ENCODE data around the gene SLF2. TPM values are rescaled to one million over a fixed set of nuclear protein-coding genes. Genes with fewer than 3 reads are reported as not detected.

SLF2 gene
- total and polyA plus RNA-seq, 2 of the 8 experiments (the other 6 are each of a cell fraction or from before 2014, with no cell fraction given) = 5.5 to 20.9 TPM

DNA sequence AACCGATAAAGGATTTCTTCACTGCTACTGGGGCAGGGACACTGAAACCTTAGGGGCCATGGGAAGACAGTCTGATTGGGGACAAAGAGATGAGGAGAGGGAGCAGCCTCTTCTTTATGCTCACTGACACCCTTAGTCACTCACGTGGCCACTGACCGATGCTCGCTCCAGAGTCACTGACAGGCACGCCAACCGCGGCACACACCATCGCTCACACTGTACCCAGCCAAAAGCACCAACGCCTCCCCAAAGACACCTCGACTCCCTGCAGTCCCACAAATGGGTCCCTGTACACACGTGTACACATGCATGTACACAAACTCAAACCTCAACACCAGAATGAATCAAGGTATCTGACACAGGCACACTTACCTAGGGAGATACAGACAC is 35.3 kb upstream of the SLF2 start:
- ChIA-PET POLR2A (ENCODE audit: partially characterized antibody) (interaction anchor here (0.5 kb wide), 1 partner anchor 329 kb away, joined by 3 read pairs; no protein-coding TSS in a partner anchor), CTCF (ENCODE audit: partially characterized antibody) (interaction anchor here (0.6 to 10.6 kb wide), 28 partner anchors 10 to 395 kb away, joined by 3 to 110 read pairs (median 7); partner anchors contain the start of gene SEMA4G)
- Histone ChIP-seq H3K27ac (ENCODE audit: low read depth, low read length) (no peak overlapping the region), H3K23ac (ENCODE audit: insufficient read length) (no peak overlapping the region), H3K14ac (ENCODE audit: insufficient read length) (no peak overlapping the region), H4K91ac (replicated peaks; ENCODE audit: insufficient read length, low read length) (no peak overlapping the region), H2BK20ac (ENCODE audit: low read length) (no peak overlapping the region), H2BK12ac (ENCODE audit: low read depth, low read length) (peak overlapping the region; percentile 78; the same call in 1 of the 2 replicates), H3K27me3 (replicated peaks in 1 of 4; ENCODE audit: control insufficient read depth in 3 of 4, extremely low read depth in 1 of 4, insufficient read depth in 3 of 4, low read length in 3 of 4) (peaks cover 0 to 14% (median 7%) of the 10 kb centered on the region in 4 experiments; a peak in 4 of 7 replicates), H3K4me3 (ENCODE audit: extremely low read depth in 1 of 4, insufficient read depth in 2 of 4, low read depth in 3 of 4, low read length in 4 of 4) (no peak overlapping the region), H4K8ac (ENCODE audit: extremely low read depth, insufficient read depth, low read length) (no peak overlapping the region), H2AFZ (ENCODE audit: low read length) (no peak overlapping the region), H3K36me3 (ENCODE audit: control insufficient read depth in 2 of 4, insufficient read depth in 4 of 4, low read length in 3 of 4) (no peaks in the 10 kb centered on the region), H3K4ac (replicated peaks; ENCODE audit: insufficient read length, low read depth, low read length) (no peak overlapping the region), H4K20me1 (replicated peaks in 1 of 2; ENCODE audit: control insufficient read depth in 1 of 2, insufficient read depth in 2 of 2, low read length in 2 of 2) (peaks cover 0 to 2% of the 10 kb centered on the region in 2 experiments), H2BK5ac (ENCODE audit: low read depth, low read length) (no peak overlapping the region), H3K79me1 (ENCODE audit: low read depth, low read length) (no peaks in the 10 kb centered on the region), H3K9ac (replicated peaks in 1 of 4; ENCODE audit: extremely low read depth in 1 of 4, low read depth in 3 of 4, low read length in 3 of 4) (no peak overlapping the region), H4K5ac (ENCODE audit: insufficient read length, low read depth, low read length) (no peak overlapping the region), H3K23me2 (ENCODE audit: low read depth, low read length) (no peaks in the 10 kb centered on the region; the same call in 1 of the 2 replicates), H3K79me2 (ENCODE audit: control insufficient read depth in 1 of 2, insufficient read depth in 2 of 2, low read length in 2 of 2) (no peaks in the 10 kb centered on the region), H3K56ac (replicated peaks; ENCODE audit: insufficient read length, low read depth, low read length) (no peak overlapping the region), H2BK120ac (replicated peaks; ENCODE audit: low read depth, low read length) (no peak overlapping the region), H3K18ac (ENCODE audit: extremely low read depth, low read length) (no peak overlapping the region), H3K4me1 (replicated peaks in 1 of 4; ENCODE audit: control insufficient read depth in 3 of 4, insufficient read depth in 4 of 4, low read length in 3 of 4) (peaks cover 0 to 12% (median 7%) of the 10 kb centered on the region in 4 experiments; a peak in 5 of 7 replicates), H2BK15ac (ENCODE audit: low read length) (peak overlapping the region; percentile 37; the same call in 1 of the 2 replicates), H3K4me2 (ENCODE audit: insufficient read depth in 1 of 2, low read depth in 2 of 2, low read length in 2 of 2) (no peak overlapping the region), H3K9me3 (ENCODE audit: insufficient read depth in 2 of 2, low read depth in 1 of 2, low read length in 1 of 2) (no peaks in the 10 kb centered on the region), H2AK5ac (ENCODE audit: low read depth, low read length) (0 out of 2 replicates have a peak overlapping the region, but pooled peaks have one; percentile 18)
- TF ChIP-seq EP300 (IDR thresholded peaks at IDR 0.05; ENCODE audit: borderline replicate concordance in 1 of 2, low read depth in 2 of 2, low read length in 2 of 2) (no peak), JUND (IDR thresholded peaks at IDR 0.05; ENCODE audit: low read length) (no peak), TAF1 (IDR thresholded peaks at IDR 0.05; ENCODE audit: low read depth, low read length) (no peak), CREB1 (IDR thresholded peaks at IDR 0.05) (no peak), SP1 (IDR thresholded peaks at IDR 0.05; ENCODE audit: low read depth, low read length) (no peak), ZNF274 (IDR thresholded peaks at IDR 0.05; ENCODE audit: borderline replicate concordance, extremely low read depth, low read length) (no peak), BCL11A (IDR thresholded peaks at IDR 0.05; ENCODE audit: low read depth in 2 of 2, low read length in 2 of 2) (no peak), SUZ12 (IDR thresholded peaks at IDR 0.05; ENCODE audit: low read length) (no peak), GTF2F1 (IDR thresholded peaks at IDR 0.05; ENCODE audit: borderline replicate concordance, low read depth, low read length) (no peak), CBX8 (IDR thresholded peaks at IDR 0.05; ENCODE audit: borderline replicate concordance, low read depth, low read length) (no peak), POLR2A (IDR thresholded peaks at IDR 0.05; ENCODE audit: control extremely low read depth in 1 of 2, low read depth in 2 of 2, low read length in 2 of 2) (no peak), RFX5 (IDR thresholded peaks at IDR 0.05; ENCODE audit: borderline replicate concordance, low read depth, low read length) (no peak)
- FAIRE-seq = no peak
- WGBS, 2 experiments (ENCODE audit: extremely low coverage in 1 of 2, insufficient coverage in 1 of 2, insufficient read length in 1 of 2, insufficient replicate concordance in 2 of 2, low coverage in 1 of 2, low lambda C conversion rate in 2 of 2, missing lambda C conversion rate in 1 of 2) = 83% methylated on average over 11 of the region's 11 CpGs; no CpG with 5 or more reads in 1 of the 2 experiments
- no peak for DNase-seq (ENCODE audit: low read depth in 1 of 2, low spot score in 2 of 2)
